Vagina (tissue), 2 donors: ENCODE data around the gene SH3BGRL3. TPM values are rescaled to one million over a fixed set of nuclear protein-coding genes. Genes with fewer than 3 reads are reported as not detected.

Experiments
- DNase-seq, 2 donors: peaks; one replicate each; pipeline ENCODE4 v3.0.0-alpha.2; 2017; ENCODE audit errors: extremely low spot score in 2 of 2
- H3K27ac ChIP-seq: fragments of 200-600 bp; sonication (generic); one replicate; pipeline ENCODE4 v1.5.1; 2019
- H3K27me3 ChIP-seq: fragments of 200-600 bp; sonication (generic); one replicate; pipeline ENCODE4 v1.5.1; 2019
- H3K36me3 ChIP-seq, 2 donors: fragments of 200-600 bp; sonication (generic); one replicate each; pipeline ENCODE4 v1.5.1; 2017 to 2019
- H3K4me1 ChIP-seq: fragments of 200-600 bp; sonication (generic); one replicate; pipeline ENCODE4 v1.5.1; 2019
- H3K4me3 ChIP-seq, 2 donors: fragments of 200-600 bp; sonication (generic); 1 replicate in 1 of 2; 2 replicates in 1 of 2; pipeline ENCODE4 v1.5.1; 2016 to 2019
- H3K9me3 ChIP-seq: fragments of 200-600 bp; sonication (generic); one replicate; pipeline ENCODE4 v1.5.1; 2019
- POLR2A ChIP-seq, 2 donors: fragments of 450-650 bp; IDR thresholded peaks; one replicate each; pipeline ENCODE4 v1.6.1; 2017; ENCODE audit warnings: antibody characterized with exemption in 2 of 2, mild to moderate bottlenecking in 2 of 2, moderate library complexity in 2 of 2
- POLR2AphosphoS5 ChIP-seq, 2 donors: sonication (generic); formaldehyde crosslinking; IDR thresholded peaks; one replicate each; pipeline ENCODE4 v1.9.0; 2017; ENCODE audit warnings: antibody characterized with exemption in 2 of 2, mild to moderate bottlenecking in 2 of 2, low read depth in 1 of 2; ENCODE audit not compliant: insufficient read depth in 1 of 2
- intact Hi-C: fragments of 100-400 bp; cut with DNase I; formaldehyde crosslinking; loops from one replicate; pipeline ENCODE4 v1.15.1; 2023
- total RNA-seq: library from RNA; depleted of rRNA; stranded (reverse); fragments of >200 nt; gene quantifications from one replicate; pipeline ENCODE4 v1.2.3, GENCODE V29; 2016
- TF ChIP-seq, protein P1 (sequence below), 3 experiments: fragments of 450-650 bp in 2 of 3; fragments of 200-600 bp in 1 of 3; sonication (generic) in 1 of 3; IDR thresholded peaks; one replicate each; pipeline ENCODE4 v1.5.1; 2017 to 2019; ENCODE audit warnings: antibody characterized with exemption in 3 of 3, mild to moderate bottlenecking in 2 of 3, moderate library complexity in 2 of 3

Gene SH3BGRL3
- total RNA-seq, 1 donor from 2014 or later, result 115 TPM

GRCh38 chr1:26295194-26296138, 15.6 kb downstream of the SH3BGRL3 start:
- intact Hi-C loops, result no loop called here
- Histone ChIP-seq H3K9me3 (no peaks in the 10 kb centered on the region), H3K4me3 (no peak overlapping the region), H3K4me1 (peaks cover 12% of the 10 kb centered on the region), H3K36me3 (no peaks in the 10 kb centered on the region), H3K27me3 (no peaks in the 10 kb centered on the region), H3K27ac (no peak overlapping the region)
- TF ChIP-seq POLR2AphosphoS5 (IDR thresholded peaks at IDR 0.05; ENCODE audit: insufficient read depth in 1 of 2, low read depth in 1 of 2) (no peak), POLR2A (IDR thresholded peaks at IDR 0.05) (no peak)
- TF ChIP-seq, protein P1, sequence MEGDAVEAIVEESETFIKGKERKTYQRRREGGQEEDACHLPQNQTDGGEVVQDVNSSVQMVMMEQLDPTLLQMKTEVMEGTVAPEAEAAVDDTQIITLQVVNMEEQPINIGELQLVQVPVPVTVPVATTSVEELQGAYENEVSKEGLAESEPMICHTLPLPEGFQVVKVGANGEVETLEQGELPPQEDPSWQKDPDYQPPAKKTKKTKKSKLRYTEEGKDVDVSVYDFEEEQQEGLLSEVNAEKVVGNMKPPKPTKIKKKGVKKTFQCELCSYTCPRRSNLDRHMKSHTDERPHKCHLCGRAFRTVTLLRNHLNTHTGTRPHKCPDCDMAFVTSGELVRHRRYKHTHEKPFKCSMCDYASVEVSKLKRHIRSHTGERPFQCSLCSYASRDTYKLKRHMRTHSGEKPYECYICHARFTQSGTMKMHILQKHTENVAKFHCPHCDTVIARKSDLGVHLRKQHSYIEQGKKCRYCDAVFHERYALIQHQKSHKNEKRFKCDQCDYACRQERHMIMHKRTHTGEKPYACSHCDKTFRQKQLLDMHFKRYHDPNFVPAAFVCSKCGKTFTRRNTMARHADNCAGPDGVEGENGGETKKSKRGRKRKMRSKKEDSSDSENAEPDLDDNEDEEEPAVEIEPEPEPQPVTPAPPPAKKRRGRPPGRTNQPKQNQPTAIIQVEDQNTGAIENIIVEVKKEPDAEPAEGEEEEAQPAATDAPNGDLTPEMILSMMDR (IDR thresholded peaks at IDR 0.05), result no peak
- DNase-seq, result peak in 1 of 2 donors; percentile 81

DNA sequence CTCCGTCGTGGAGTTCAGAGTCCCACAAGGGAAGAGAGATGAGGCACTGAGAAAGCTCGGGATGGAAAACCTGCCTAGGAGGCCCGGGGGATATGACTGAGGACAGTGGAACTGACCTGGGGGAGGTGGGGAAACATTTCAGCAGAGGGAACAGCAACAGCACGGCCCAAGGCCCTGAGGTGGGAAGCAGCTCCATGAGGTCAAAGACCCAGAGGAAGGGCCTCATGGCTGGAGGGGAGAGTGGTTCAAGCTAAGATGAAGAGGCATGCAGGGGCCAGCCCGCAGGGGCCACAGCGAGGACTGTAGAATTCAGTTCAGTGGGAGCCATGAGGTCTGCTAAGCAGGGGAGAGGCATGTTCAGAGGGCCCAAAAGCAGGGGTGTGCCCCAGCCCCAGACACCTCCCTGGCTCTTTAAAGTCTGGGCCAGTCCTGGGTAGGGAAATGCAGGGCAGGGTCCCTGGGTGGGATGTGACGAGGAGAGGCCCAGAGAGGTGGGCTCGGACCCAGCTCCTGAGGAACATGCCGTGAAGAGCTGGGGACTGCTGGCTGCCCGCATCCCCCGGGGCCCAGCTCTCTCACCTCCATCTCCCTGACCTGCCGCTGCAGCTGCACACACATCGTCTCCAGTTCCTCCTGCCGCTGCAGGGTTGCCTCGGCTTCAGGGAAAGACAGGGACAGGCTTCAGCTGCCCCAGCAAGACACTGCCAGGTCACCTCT, 16.6 kb downstream of the SH3BGRL3 start:
- Histone ChIP-seq H3K9me3 (no peaks in the 10 kb centered on the region), H3K4me3 (no peak overlapping the region), H3K27me3 (no peaks in the 10 kb centered on the region), H3K36me3 (no peaks in the 10 kb centered on the region), H3K27ac (no peak overlapping the region), H3K4me1 (peaks cover 2% of the 10 kb centered on the region)
- intact Hi-C loops, result no loop called here
- TF ChIP-seq, protein P1 (IDR thresholded peaks at IDR 0.05), result no peak
- TF ChIP-seq POLR2AphosphoS5 (IDR thresholded peaks at IDR 0.05; ENCODE audit: insufficient read depth in 1 of 2, low read depth in 1 of 2) (no peak), POLR2A (IDR thresholded peaks at IDR 0.05) (no peak)
- DNase-seq, result peak in 1 of 2 donors; percentile 67

GRCh38 chr1:26297057-26297790, 17.3 kb downstream of the SH3BGRL3 start:
- intact Hi-C loops, result no loop called here
- TF ChIP-seq POLR2AphosphoS5 (IDR thresholded peaks at IDR 0.05; ENCODE audit: insufficient read depth in 1 of 2, low read depth in 1 of 2) (no peak), POLR2A (IDR thresholded peaks at IDR 0.05) (no peak)
- TF ChIP-seq, protein P1 (IDR thresholded peaks at IDR 0.05), result no peak
- H3K4me1 ChIP-seq, result no peaks in the 10 kb centered on the region
- DNase-seq, result no peak
- no peaks in the 10 kb centered on the region for H3K9me3 ChIP-seq
- no peak overlapping the region for H3K27ac ChIP-seq
- H3K4me3 ChIP-seq, result no peak overlapping the region
- no peaks in the 10 kb centered on the region for H3K36me3 ChIP-seq
- no peaks in the 10 kb centered on the region for H3K27me3 ChIP-seq

GRCh38 chr1:26297791-26298124, 17.9 kb downstream of the SH3BGRL3 start:
- Histone ChIP-seq H3K9me3 (no peaks in the 10 kb centered on the region), H3K4me1 (no peaks in the 10 kb centered on the region), H3K4me3 (no peak overlapping the region), H3K27me3 (no peaks in the 10 kb centered on the region), H3K36me3 (no peaks in the 10 kb centered on the region), H3K27ac (no peak overlapping the region)
- TF ChIP-seq POLR2AphosphoS5 (IDR thresholded peaks at IDR 0.05; ENCODE audit: insufficient read depth in 1 of 2, low read depth in 1 of 2) (no peak), POLR2A (IDR thresholded peaks at IDR 0.05) (no peak)
- TF ChIP-seq, protein P1 (IDR thresholded peaks at IDR 0.05), result no peak
- intact Hi-C loops, result no loop called here
- no peak for DNase-seq
